HS-5 (cell line): ENCODE data around the gene PHRF1.

Experiments
- DNase-seq: peaks from one replicate; pipeline ENCODE4 v3.0.0-alpha.2; 2012; ENCODE audit warnings: low read depth

PHRF1 gene, protein sequence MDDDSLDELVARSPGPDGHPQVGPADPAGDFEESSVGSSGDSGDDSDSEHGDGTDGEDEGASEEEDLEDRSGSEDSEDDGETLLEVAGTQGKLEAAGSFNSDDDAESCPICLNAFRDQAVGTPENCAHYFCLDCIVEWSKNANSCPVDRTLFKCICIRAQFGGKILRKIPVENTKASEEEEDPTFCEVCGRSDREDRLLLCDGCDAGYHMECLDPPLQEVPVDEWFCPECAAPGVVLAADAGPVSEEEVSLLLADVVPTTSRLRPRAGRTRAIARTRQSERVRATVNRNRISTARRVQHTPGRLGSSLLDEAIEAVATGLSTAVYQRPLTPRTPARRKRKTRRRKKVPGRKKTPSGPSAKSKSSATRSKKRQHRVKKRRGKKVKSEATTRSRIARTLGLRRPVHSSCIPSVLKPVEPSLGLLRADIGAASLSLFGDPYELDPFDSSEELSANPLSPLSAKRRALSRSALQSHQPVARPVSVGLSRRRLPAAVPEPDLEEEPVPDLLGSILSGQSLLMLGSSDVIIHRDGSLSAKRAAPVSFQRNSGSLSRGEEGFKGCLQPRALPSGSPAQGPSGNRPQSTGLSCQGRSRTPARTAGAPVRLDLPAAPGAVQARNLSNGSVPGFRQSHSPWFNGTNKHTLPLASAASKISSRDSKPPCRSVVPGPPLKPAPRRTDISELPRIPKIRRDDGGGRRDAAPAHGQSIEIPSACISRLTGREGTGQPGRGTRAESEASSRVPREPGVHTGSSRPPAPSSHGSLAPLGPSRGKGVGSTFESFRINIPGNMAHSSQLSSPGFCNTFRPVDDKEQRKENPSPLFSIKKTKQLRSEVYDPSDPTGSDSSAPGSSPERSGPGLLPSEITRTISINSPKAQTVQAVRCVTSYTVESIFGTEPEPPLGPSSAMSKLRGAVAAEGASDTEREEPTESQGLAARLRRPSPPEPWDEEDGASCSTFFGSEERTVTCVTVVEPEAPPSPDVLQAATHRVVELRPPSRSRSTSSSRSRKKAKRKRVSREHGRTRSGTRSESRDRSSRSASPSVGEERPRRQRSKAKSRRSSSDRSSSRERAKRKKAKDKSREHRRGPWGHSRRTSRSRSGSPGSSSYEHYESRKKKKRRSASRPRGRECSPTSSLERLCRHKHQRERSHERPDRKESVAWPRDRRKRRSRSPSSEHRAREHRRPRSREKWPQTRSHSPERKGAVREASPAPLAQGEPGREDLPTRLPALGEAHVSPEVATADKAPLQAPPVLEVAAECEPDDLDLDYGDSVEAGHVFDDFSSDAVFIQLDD (N-terminal part only)

GRCh38 chr11:575996-576768 is at the start of gene PHRF1:
Gene PHRF1 (plus strand): TSS chr11:576470. CDS start chr11:581513, 5,043 bp downstream.
- peak; percentile 88 for DNase-seq

- no peak for DNase-seq
Observed at GRCh38 chr11:528166-528814, 48.0 kb upstream of the PHRF1 start.

- DNase-seq = no peak
Observed at GRCh38 chr11:528815-529727, 47.2 kb upstream of the PHRF1 start.

DNA sequence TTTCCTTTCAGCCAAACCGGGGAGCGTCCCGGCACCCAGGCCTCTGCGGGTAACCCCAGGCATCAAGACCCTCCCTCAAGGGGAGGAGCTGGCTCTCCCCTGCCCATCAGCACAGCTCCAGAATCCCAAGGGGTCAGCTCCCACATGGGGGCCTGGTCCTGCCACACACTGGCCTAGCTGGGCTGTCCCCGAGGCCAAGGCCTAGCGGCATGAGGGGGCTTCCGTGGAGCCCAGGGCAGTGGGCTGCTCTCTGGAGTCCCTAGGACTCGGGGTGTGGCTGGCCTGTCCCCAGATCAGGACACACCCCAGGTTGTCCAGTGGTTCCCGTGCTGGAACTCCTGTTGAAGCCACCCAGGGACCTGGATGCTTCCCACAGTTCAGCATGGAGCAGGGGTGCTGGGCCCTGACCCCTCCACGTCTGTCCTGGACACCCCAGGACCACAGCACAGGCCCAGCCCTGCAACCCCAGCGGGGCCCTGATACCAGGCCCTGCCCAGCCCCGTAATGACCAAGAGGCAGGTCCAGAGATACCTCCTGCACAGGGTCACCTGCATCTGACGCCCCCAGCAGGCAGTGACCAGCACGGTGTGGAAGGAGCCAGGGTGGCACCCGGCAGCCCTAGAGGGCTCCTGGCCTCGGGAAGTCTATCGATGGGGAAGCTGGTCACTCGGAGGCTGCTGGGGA is 46.4 kb upstream of the PHRF1 start:
- no peak for DNase-seq

- no peak for DNase-seq
Observed at GRCh38 chr11:530960-531831, 45.1 kb upstream of the PHRF1 start.

- DNase-seq = no peak
Observed at GRCh38 chr11:531919-532526, 44.2 kb upstream of the PHRF1 start.

DNA sequence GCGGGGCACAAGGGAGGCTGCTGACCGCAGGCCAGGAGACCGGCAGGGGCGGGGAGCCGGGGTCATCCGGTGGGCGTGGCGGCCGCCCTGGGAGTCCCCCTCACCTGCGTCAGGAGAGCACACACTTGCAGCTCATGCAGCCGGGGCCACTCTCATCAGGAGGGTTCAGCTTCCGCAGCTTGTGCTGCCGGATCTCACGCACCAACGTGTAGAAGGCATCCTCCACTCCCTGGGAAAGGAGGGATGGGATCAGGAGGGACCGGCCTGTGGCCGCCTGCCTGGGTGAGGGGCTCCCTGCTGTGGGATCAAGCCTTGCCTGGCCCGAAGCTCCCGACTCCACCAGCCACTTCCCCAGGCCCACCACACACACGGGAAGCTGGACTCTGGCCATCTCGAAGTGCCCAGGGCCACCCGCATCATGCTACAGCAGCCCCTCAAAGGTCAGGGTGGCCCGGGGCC is 43.7 kb upstream of the PHRF1 start:
- DNase-seq = no peak

DNA sequence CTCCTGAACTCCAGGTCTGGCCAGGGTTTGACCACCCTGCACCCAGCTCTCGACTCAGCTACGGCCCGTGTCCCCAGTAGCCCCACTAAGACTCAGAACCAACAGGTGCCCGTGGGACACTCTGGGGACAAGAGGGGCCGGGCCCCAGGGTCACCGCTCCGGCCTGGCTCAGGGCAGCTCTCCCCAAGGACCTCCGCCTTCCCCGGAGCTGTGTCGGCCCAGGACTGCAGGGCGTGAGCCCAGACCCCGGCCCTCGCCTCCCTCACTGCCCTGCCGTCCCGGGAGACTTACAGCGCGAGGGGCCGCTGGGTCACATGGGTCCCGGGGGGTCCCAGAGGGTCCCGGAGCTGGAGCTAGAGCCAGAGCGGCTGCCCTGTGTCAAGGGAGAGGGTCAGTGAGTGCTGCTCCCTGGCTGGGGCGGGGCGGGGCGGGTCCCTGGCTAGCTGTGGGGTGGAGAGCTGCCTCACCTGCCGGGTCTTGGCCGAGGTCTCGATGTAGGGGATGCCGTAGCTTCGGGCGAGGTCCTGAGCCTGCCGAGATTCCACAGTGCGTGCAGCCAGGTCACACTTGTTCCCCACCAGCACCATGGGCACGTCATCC is 43.2 kb upstream of the PHRF1 start:
- DNase-seq = no peak

GRCh38 chr11:533586-534395 is 42.5 kb upstream of the PHRF1 start:
- no peak for DNase-seq

DNA sequence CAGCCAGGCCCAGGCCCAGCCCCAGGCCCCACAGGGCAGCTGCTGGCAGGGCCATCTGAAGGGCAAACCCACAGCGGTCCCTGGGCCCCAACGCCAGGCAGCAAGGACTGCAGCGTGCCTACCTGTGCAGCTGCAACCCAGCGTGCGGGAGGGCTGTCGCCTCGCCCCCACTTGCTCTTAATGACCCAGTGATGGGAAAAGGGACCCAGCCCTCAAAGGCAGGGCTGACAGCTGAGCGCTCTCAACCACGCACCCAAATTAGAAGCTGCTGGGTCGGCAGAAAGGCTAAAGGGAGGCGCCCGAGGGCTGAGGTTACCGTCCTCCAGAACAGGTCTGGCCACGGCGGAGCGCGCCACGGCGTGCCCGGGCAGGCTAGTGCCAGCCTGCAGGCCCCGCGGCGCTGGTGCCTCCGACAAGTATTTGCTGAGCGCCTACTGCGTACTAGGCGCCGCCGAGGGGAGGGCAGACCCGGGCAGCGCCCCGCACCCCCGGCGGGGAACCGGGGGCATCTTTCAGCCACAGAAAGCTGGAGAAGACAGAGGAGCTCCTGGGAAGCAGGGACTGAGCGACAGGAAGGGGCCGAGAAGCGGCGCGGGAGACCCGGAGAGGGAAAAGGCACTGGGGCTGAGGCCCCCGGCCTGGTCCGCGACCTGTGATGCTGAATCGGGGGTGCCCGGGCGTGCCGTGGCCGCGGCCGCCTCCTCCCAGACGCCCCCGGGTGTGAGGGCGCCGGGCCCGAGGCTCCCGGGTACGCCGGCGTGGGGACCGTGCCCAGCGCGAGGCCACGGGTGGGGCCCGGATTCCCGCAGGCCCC is 41.7 kb upstream of the PHRF1 start:
- DNase-seq = no peak

- DNase-seq = no peak
Observed at GRCh38 chr11:535210-535518, 41.1 kb upstream of the PHRF1 start.

DNA sequence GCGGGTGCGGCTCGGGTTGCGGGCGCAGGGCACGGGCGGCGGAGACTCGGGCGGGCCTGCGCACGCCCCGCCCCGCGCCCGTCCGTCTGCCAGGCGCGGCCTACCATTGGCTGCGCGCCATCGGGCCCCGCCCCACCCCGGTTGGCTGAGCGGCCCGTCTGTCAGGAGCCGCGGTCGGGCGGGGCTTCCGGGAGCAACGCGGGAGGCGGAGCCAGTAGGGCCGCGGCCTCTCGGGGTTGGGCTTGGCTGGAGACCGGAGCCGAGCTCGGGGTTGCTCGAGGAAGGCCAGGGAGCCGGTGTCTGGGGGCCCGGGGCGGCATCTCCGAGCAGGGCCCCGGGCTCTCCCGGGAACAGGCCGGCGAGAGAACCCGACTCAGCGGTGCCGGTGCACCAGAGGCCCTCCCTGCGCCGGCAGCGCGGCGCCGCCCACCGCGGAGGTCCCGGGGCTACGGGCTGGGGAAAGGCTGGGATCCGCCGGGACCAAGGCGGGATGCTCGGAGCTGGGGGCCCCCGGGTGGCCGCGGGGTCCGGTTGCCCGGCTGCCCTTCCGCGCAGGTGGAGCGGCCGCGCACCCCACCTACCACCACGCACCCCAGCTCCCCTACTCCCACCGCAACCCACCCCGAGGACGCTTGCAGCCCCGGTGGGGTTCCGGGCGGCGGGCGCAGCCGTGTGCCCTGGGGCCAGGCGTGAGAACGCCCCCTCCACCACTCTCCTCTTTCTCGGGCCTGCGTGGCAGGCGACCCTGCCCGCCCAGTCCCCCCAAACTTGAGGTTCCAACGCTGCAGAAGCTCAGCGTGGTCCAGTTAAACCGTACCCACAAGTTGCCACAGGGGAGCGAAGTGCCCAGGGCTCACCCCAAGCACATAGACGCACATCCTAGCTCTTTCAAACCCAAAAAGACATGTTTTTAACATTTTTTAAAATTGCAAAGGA is 40.5 kb upstream of the PHRF1 start, which contains the start of gene HRAS:
TSS of gene HRAS (minus strand) at position 58 of the 936 bp plus-strand sequence.
- peak; percentile 51 for DNase-seq

GRCh38 chr11:536841-537621 is 39.2 kb upstream of the PHRF1 start, which contains the start of gene LRRC56:
Gene LRRC56 (plus strand): TSS chr11:537527. CDS start chr11:540685, 3,158 bp downstream.
- no peak for DNase-seq
